Activated T-helper 1 cell treated with Interleukin-2 at 50 U/mL for 16 hours (primary cell): Measurements from ENCODE around the gene PLPPR5.

ENCODE experiments used
- DNase-seq: peaks from one replicate; pipeline ENCODE4 v3.0.0-alpha.2; 2020; ENCODE audit warnings: low read depth

The PLPPR5 gene

DNA sequence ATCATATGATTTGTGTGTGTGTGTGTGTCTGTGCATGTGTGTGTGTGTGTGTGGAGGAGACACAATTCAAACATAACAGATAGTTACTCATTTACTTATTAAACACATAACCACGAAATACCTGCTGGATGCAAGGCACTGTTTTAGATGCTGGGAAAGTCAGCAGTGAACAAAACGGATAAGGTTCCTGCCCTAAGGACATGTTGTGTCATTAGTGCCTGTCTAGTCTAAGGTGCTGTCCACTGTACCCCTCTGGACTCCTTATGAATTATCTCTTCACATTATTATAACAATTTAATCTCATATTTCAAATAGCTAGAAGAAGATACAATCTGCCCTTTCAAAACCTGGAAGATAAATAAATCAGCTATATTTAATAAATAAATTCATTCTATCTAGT lies 162.4 kb downstream of the PLPPR5 start:
- DNase-seq, result no peak
